Thyroid gland (tissue), 4 donors: ENCODE measurements around the gene LIN37.

ENCODE experiments used
- CTCF ChIP-seq, 6 experiments: fragments of 200-600 bp in 3 of 6; fragments of 450-650 bp in 3 of 6; sonication (generic) in 3 of 6; IDR thresholded peaks; one replicate each; pipeline ENCODE4 v1.5.1; 2016 to 2019; ENCODE audit warnings: antibody characterized with exemption in 6 of 6, mild to moderate bottlenecking in 2 of 6, inconsistent platforms in 1 of 6, moderate library complexity in 1 of 6
- POLR2A ChIP-seq, 2 donors: fragments of 450-650 bp; IDR thresholded peaks; one replicate each; pipeline ENCODE4 v1.6.1; 2017; ENCODE audit warnings: antibody characterized with exemption in 2 of 2, mild to moderate bottlenecking in 2 of 2, moderate library complexity in 1 of 2

- TF ChIP-seq CTCF (IDR thresholded peaks at IDR 0.05) (no peak), POLR2A (IDR thresholded peaks at IDR 0.05) (no peak)
Observed at GRCh38 chr19:35774274-35775045, 26.1 kb downstream of the LIN37 start.
